Neural crest cell (in vitro differentiated cells): ENCODE measurements around the gene SERPINA4. TPM values are rescaled to one million over a fixed set of nuclear protein-coding genes. Genes with fewer than 3 reads are reported as not detected.
A peak's percentile ranks its signal among the peaks of the same experiment; 100 is the strongest.

Source experiments
- DNase-seq: peaks from one replicate; pipeline ENCODE4 v3.0.0; 2021; ENCODE audit warnings: low read depth, mixed read lengths, low spot score
- H3K27ac Mint-ChIP-seq: one replicate; pipeline ENCODE4 v1.8.0; 2021; ENCODE audit warnings: mild to moderate bottlenecking, mixed read lengths; ENCODE audit not compliant: unreplicated experiment
- H3K27me3 Mint-ChIP-seq: 2 replicates; pipeline ENCODE4 v1.8.0; 2021; ENCODE audit warnings: low read depth, mild to moderate bottlenecking, mixed read lengths
- H3K36me3 Mint-ChIP-seq: 2 replicates; pipeline ENCODE4 v1.8.0; 2021; ENCODE audit warnings: low read depth, mild to moderate bottlenecking, mixed read lengths
- H3K4me1 Mint-ChIP-seq: 2 replicates; pipeline ENCODE4 v1.8.0; 2021; ENCODE audit warnings: mixed read lengths
- H3K4me3 Mint-ChIP-seq: one replicate; pipeline ENCODE4 v1.8.0; 2021; ENCODE audit warnings: mild to moderate bottlenecking, mixed read lengths
- H3K9me3 Mint-ChIP-seq: 2 replicates; pipeline ENCODE4 v1.8.0; 2021; ENCODE audit warnings: mixed read lengths
- CTCF ChIP-seq: fragments of 200-600 bp; sonication (generic); conservative IDR thresholded peaks from 2 replicates; pipeline ENCODE4 v1.5.0; 2021; ENCODE audit warnings: antibody characterized with exemption, mild to moderate bottlenecking
- total RNA-seq: library from RNA; stranded (reverse); gene quantifications from 2 replicates; pipeline ENCODE4 v1.2.1, GENCODE V29; 2021

The SERPINA4 gene
- total RNA-seq, 1 donor from 2014 or later: not detected

GRCh38 chr14:94548131-94548998 is 12.9 kb upstream of the SERPINA4 start:
- no peak for DNase-seq
- no peak overlapping the region for H3K27ac Mint-ChIP-seq

GRCh38 chr14:94548999-94549985 is 11.9 kb upstream of the SERPINA4 start:
- Mint-ChIP-seq H3K4me3 (no peak overlapping the region), H3K9me3 (peaks cover 4% of the 10 kb centered on the region), H3K27ac (no peak overlapping the region), H3K27me3 (peaks cover 38% of the 10 kb centered on the region), H3K36me3 (no peaks in the 10 kb centered on the region), H3K4me1 (peaks cover 10% of the 10 kb centered on the region)
- peak; percentile 93 for TF ChIP-seq CTCF
- peak; percentile 94 for DNase-seq

More at GRCh38 chr14:94548131-94548998, 12.9 kb upstream of the SERPINA4 start:
- H3K36me3 Mint-ChIP-seq: no peaks in the 10 kb centered on the region
- no peak for TF ChIP-seq CTCF
- peaks cover 34% of the 10 kb centered on the region for H3K27me3 Mint-ChIP-seq
- H3K4me1 Mint-ChIP-seq: peaks cover 10% of the 10 kb centered on the region
- H3K9me3 Mint-ChIP-seq: peaks cover 4% of the 10 kb centered on the region
- no peak overlapping the region for H3K4me3 Mint-ChIP-seq

GRCh38 chr14:94550041-94550440 is 11.2 kb upstream of the SERPINA4 start:
- H3K9me3 Mint-ChIP-seq: peaks cover 4% of the 10 kb centered on the region

GRCh38 chr14:94555991-94556390 is 5.3 kb upstream of the SERPINA4 start:
- Mint-ChIP-seq H3K4me1 (no peaks in the 10 kb centered on the region), H3K36me3 (no peaks in the 10 kb centered on the region), H3K9me3 (peaks cover 4% of the 10 kb centered on the region), H3K27ac (no peak overlapping the region), H3K27me3 (peaks cover 33% of the 10 kb centered on the region), H3K4me3 (no peak overlapping the region)
- DNase-seq: no peak
- no peak for TF ChIP-seq CTCF

More at GRCh38 chr14:94550041-94550440, 11.2 kb upstream of the SERPINA4 start:
- Mint-ChIP-seq H3K27me3 (peaks cover 42% of the 10 kb centered on the region), H3K4me1 (peaks cover 10% of the 10 kb centered on the region), H3K27ac (no peak overlapping the region), H3K4me3 (no peak overlapping the region), H3K36me3 (no peaks in the 10 kb centered on the region)
- DNase-seq: no peak
- TF ChIP-seq CTCF: no peak

- TF ChIP-seq CTCF: no peak
- peaks cover 3% of the 10 kb centered on the region for H3K9me3 Mint-ChIP-seq
- H3K36me3 Mint-ChIP-seq: no peaks in the 10 kb centered on the region
- H3K27me3 Mint-ChIP-seq: peaks cover 19% of the 10 kb centered on the region
- H3K4me1 Mint-ChIP-seq: no peaks in the 10 kb centered on the region
- no peak overlapping the region for H3K27ac Mint-ChIP-seq
- no peak overlapping the region for H3K4me3 Mint-ChIP-seq
- DNase-seq: no peak
Measured at GRCh38 chr14:94557327-94557726, 3.9 kb upstream of the SERPINA4 start.
